Fibroblast of villous mesenchyme (primary cell): ENCODE measurements around the gene VSIR. TPM values are rescaled to one million over a fixed set of nuclear protein-coding genes. Genes with fewer than 3 reads are reported as not detected.

ENCODE experiments used
- DNase-seq: peaks from one replicate; pipeline ENCODE4 v3.0.0-alpha.2; 2010; ENCODE audit warnings: low read depth
- H3K4me3 ChIP-seq: 2 replicates; pipeline ENCODE4 v1.5.1; 2011; ENCODE audit warnings: low read depth, mild to moderate bottlenecking, low read length
- CTCF ChIP-seq: IDR thresholded peaks from 2 replicates; pipeline ENCODE4 v1.5.1; 2012; ENCODE audit warnings: low read depth, mild to moderate bottlenecking, low read length; ENCODE audit not compliant: insufficient read depth
- total RNA-seq: library from RNA; depleted of rRNA; stranded (reverse); fragments of >200 nt; gene quantifications from 2 replicates; pipeline ENCODE4 v1.2.3, GENCODE V29; 2012

VSIR gene
- total RNA-seq, 1 donor, result 57.4 TPM

DNA sequence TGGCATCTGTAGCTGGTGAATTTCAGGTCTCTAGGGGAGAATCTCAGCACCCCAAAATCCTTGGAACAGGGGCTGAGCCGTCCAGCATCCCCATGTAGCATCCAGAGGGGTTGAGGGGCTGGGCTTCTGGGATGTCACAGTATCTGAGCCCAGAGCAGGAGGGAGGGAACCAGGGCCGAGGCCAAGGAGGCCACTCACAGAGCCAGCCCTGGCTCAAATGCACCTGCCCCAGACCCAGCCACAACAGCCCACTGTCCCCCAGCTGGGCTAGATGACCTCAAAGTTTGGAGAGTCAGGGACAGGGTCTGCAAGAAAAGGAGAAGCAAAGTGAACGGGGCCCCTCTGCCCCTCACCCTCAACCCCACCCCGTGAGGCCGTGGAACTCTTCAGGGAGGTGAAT lies 22.3 kb downstream of the VSIR start:
- no peak overlapping the region for H3K4me3 ChIP-seq
- no peak for TF ChIP-seq CTCF
- DNase-seq, result no peak

DNA sequence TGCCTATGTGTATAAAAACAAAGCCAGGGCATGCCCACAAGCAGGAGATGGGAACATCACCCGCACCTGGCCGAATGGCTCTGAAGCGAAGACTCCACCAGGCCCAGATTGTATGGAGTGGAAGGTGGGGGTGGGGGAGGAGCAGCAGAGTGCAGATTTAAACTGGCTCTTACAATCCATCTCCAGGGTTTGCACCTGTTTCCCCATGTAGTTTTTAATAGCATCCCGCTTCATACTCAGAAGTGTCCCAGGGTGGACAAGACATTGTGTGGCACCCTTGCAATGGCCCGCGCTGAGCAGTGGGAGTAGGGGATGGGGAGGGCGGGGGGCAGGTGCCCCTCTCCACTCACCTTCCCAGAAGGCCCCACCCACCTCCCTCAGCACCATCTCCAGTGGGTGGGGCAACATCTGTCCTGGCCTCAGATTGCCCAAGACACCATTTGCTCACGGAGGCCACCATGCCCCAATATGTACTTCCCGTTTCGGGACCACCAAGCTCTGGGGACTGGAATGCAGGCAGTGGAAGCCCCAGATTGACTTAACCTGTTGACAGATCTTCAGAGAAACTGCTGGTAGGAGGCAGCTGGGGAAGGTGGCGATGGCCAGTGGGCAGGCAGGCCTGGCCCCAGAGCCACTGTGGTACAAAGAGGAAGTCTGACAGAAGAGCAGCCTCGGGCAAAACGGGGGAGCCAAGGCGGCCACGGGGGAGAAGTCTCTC lies 23.0 kb downstream of the VSIR start:
- H3K4me3 ChIP-seq, result no peak overlapping the region
- TF ChIP-seq CTCF, result no peak
- DNase-seq, result no peak

- H3K4me3 ChIP-seq, result no peak overlapping the region
- no peak for TF ChIP-seq CTCF
- no peak for DNase-seq
Measured at GRCh38 chr10:71749396-71749795, 23.9 kb downstream of the VSIR start.

DNA sequence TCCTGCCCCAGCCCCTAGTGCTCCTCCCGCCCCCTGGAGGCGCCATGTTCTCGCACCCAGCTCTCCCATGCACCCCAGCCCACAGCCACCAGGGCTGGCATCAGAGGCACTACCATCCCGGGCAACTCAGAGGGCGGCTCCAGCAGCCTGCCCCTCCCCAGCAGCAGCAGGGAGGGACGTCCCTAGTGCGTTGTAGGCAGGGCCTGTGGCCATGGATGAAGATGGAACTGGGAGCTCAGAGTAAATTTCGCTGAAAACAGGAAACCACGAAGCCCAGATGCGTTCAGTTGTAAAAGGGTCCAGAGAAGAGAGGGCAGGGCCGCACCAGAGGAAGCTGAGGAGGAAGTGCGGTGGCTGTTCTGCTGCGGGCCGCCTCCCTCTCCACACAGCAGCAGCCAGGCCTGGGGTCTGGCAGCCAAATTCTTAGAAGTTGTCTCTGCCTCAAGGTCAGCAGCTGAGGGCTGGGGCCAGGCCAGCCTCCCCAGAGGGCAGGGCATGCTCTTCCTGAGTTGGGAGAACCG lies 24.6 kb downstream of the VSIR start:
- no peak overlapping the region for H3K4me3 ChIP-seq
- DNase-seq, result no peak
- TF ChIP-seq CTCF, result no peak

DNA sequence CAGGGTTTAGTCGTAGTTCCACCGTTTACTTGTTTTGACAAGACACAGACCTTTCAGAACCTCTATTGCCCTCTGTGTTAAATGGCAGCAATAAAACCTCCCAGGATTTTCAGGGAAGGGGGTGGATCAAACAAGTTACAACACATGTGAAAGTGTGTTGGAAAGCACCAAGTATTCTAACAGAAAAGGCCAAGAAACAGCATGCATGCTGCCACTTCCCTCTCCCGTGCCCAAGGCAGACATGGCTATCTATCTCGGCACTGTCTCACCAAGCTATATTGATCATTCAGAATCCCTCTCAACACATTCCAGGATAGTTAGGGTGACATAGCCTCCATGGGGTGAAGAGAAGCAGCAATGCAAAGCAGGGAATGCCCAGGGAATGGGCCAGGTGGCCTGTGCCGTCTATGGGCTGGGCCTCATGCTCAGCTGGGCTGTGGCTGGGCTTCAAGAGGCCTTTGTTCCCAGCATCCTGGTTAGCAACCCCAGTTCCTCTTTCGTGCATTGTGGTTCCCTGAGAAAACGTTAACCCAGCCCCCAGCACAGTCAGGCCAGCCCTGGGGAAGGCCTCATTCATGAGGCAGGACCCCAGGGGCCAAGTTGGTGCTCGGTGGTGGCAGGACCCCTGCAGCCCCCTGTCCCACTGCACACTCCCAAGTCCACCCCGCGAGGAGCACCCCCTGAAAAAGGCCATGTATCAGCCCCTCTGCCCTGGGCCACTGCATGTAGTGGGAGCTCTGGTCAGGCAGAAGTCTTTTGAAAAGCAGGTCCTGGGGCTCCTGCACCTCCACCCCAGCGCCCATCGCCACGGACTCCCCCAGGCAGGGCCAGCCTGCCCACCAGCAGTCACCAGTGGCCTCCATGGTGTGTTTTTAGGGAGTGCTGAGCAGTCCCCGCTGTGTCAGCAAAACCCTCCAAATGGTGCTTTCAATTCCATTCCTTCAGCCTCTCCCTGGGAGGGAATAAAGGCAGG lies 25.5 kb downstream of the VSIR start:
- no peak overlapping the region for H3K4me3 ChIP-seq
- TF ChIP-seq CTCF, result no peak
- peak; percentile 60 for DNase-seq

GRCh38 chr10:71747039-71747531 lies 26.2 kb downstream of the VSIR start:
- no peak overlapping the region for H3K4me3 ChIP-seq
- no peak for TF ChIP-seq CTCF
- no peak for DNase-seq
